Right lobe of liver (tissue), 4 donors: ENCODE data around the gene TSPAN6.

Source experiments
- CTCF ChIP-seq, 4 donors: fragments of 200-600 bp in 3 of 4; fragments of 450-650 bp in 1 of 4; IDR thresholded peaks; one replicate each; pipeline versions ENCODE4 v1.5.1 to v1.8.0; 2016 to 2022; ENCODE audit warnings: antibody characterized with exemption in 4 of 4, mild to moderate bottlenecking in 2 of 4
- POLR2A ChIP-seq: fragments of 450-650 bp; IDR thresholded peaks from one replicate; pipeline ENCODE4 v1.6.1; 2017; ENCODE audit warnings: antibody characterized with exemption, mild to moderate bottlenecking
- donor health status: DM: no; HTN: no; CAD: no.
- donor health status: DM: no; HTN: no; CAD: no.
- donor health status: DM: no; HTN: yes; CAD: no.

GRCh38 chrX:100643212-100643611 is 6.6 kb upstream of the TSPAN6 start:
- TF ChIP-seq CTCF (IDR thresholded peaks at IDR 0.05) = no peak
- TF ChIP-seq POLR2A = no peak
